Astrocyte (in vitro differentiated cells and primary cell): ENCODE results near the gene THOC1.

ENCODE experiments used
- CTCF ChIP-seq: IDR thresholded peaks from 2 replicates; pipeline ENCODE4 v1.5.1; 2011; ENCODE audit warnings: low read depth, mild to moderate bottlenecking, inconsistent platforms, low read length, moderate library complexity; ENCODE audit not compliant: insufficient read depth
- EZH2 ChIP-seq: IDR thresholded peaks from 2 replicates; pipeline ENCODE4 v1.6.1; 2012; ENCODE audit warnings: mild to moderate bottlenecking, low read length, inconsistent platforms; ENCODE audit not compliant: insufficient read depth

GRCh38 chr18:303607-304006 lies 35.8 kb upstream of the THOC1 start:
- TF ChIP-seq CTCF (no peak), EZH2 (no peak)
